NCI-H2081 (cell line): Measurements from ENCODE around the gene MAML2.

Experiments
- DNase-seq, 2 experiments: peaks; one replicate each; lab custom pipeline; 2025; lab: John Stamatoyannopoulos, UW

The MAML2 gene

DNA sequence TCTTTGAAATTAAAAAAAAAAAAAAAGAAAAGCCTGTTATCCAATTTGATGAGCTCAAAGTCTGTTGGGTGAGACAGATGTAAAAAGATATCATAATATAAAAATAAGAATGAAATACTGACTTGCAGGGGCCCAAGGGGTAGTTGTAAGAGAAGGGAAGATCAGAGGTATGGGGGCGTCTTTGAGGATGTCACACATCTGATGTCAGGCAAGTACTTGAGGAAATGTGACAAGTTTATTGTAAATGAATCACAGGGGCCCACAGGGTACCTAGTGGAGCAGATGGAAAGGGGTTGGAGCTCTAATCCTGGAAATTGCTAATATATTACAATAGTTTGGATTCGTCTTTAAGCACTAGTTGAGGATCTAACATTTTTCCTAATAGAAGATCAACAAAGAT is 131.6 kb downstream of the MAML2 start:
- no peak for DNase-seq

GRCh38 chr11:96207459-96208449 is 135.2 kb downstream of the MAML2 start:
- no peak for DNase-seq

- no peak for DNase-seq
Measured at GRCh38 chr11:96206955-96207354, 136.0 kb downstream of the MAML2 start.

GRCh38 chr11:96205460-96205809 is 137.6 kb downstream of the MAML2 start:
- no peak for DNase-seq

GRCh38 chr11:96204721-96205459 is 138.1 kb downstream of the MAML2 start:
- no peak for DNase-seq

- DNase-seq = no peak
Measured at GRCh38 chr11:96204366-96204659, 138.7 kb downstream of the MAML2 start.

- DNase-seq = no peak
Measured at GRCh38 chr11:96203567-96204365, 139.2 kb downstream of the MAML2 start.

GRCh38 chr11:96200243-96200642 is 142.8 kb downstream of the MAML2 start:
- DNase-seq = no peak

GRCh38 chr11:96199563-96200025 is 143.4 kb downstream of the MAML2 start:
- DNase-seq = no peak

- no peak for DNase-seq
Measured at GRCh38 chr11:96197801-96198701, 144.9 kb downstream of the MAML2 start.

GRCh38 chr11:96197103-96197502 is 145.9 kb downstream of the MAML2 start:
- no peak for DNase-seq

DNA sequence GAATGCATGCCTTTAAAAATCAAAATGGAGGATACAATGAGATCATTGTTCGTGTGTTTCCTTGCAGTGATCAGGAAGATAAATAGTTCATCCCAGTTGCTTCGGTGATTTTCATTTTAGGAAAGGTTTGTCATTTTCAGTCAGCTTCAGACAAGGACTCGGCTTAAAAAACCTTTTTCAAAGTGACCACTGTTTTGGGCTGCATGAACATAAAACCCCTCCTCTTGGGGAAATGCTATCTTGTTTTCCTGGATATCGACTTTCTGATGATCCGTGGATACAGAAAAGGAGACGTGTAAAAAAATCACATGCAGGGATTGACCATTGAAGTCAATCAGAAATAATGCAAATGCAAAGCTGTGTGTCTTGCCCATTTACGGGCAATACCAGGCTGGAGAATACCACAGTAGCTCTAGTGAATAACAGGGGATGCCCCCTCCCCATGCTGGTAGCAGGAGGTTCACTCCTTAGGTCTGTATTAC is 146.8 kb downstream of the MAML2 start:
- no peak for DNase-seq

DNA sequence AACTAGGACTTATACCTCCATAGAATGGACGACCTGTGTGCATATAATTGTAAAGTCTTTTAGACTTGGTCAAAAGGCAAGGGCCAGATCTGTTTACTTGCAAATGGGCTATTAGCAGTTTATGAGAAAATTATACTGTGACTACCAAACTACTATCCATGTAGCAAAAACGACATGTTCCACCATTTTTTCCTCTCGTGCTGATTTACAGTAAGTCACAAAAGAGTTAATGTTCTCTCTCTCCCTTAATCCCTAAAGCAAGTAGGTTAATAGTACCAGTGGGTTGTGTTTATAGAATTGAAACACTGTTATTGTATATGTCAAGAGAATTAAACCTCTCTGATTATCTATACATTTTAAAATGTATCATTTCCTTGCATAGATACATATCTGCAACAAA is 147.3 kb downstream of the MAML2 start:
- no peak for DNase-seq

- DNase-seq = no peak
Measured at GRCh38 chr11:96194581-96195374, 148.2 kb downstream of the MAML2 start.

- no peak for DNase-seq
Measured at GRCh38 chr11:96193745-96194443, 149.1 kb downstream of the MAML2 start.

- no peak for DNase-seq
Measured at GRCh38 chr11:96191752-96192151, 151.2 kb downstream of the MAML2 start.

DNA sequence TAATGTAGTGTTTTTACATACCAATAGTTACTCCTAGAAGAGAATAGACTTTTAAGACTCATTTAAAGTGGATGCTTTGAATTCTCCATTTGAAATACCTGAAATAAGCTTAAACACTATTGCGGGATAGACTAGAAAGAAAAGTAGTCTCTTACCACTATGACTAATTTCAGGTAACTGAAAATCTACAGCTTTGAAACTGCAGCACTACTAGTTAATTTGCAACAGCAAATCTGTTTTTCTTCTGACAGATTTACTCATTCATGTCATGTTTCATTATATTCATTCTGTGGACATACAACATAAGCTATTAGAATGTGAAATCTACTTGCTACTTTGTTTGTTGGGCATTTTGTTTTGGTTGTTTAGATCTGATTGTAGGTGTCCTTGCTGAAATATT is 153.6 kb downstream of the MAML2 start:
- DNase-seq = no peak

- no peak for DNase-seq
Measured at GRCh38 chr11:96188243-96189006, 154.6 kb downstream of the MAML2 start.

DNA sequence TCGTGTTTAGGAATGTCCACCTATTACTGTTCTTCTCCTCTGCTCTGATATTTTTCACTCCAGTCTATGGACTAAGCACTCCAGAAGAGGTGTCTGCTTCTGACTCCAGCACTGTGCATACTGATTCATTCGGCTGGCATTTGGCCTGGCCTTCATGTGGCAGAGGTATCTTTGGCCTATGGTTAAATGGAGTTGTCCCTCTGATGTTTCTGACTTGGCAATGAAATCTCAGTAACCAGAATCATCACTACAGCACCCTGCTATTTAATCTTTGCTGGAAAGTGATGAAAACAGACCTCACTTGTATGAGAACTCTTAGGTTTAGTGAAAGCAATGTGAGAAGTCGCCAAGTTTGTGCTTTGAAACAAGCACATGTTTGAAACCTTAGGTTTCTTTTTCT is 155.2 kb downstream of the MAML2 start:
- no peak for DNase-seq
